DND-41 (cell line): ENCODE results near the gene ENKD1.

ENCODE experiments used
- ATAC-seq: fragments of 200-7000 bp; cut with Tn5 transposase; 3 replicates; pipeline ENCODE4 v1.9.1; 2021; ENCODE audit warnings: low read depth; ENCODE audit not compliant: insufficient read depth
- DNase-seq: peaks from one replicate; pipeline ENCODE4 v3.0.0-alpha.2; 2020
- H2AFZ ChIP-seq: 2 replicates; pipeline ENCODE4 v1.6.0; 2012; ENCODE audit warnings: low read depth, low read length
- H3K27ac ChIP-seq: 2 replicates; pipeline ENCODE4 v1.5.1; 2012; ENCODE audit warnings: low read length, inconsistent platforms
- H3K27me3 ChIP-seq: fragments of 200-600 bp; sonication (generic); 2 replicates; pipeline ENCODE4 v1.6.0; 2012; ENCODE audit warnings: low read length, mild to moderate bottlenecking, inconsistent platforms; ENCODE audit not compliant: insufficient read depth, poor library complexity
- H3K36me3 ChIP-seq: 2 replicates; pipeline ENCODE4 v1.5.1; 2012; ENCODE audit warnings: low read length, inconsistent platforms; ENCODE audit not compliant: insufficient read depth
- H3K4me1 ChIP-seq: 2 replicates; pipeline ENCODE4 v1.5.1; 2012; ENCODE audit warnings: mild to moderate bottlenecking, low read length; ENCODE audit not compliant: insufficient read depth
- H3K4me2 ChIP-seq: 2 replicates; pipeline ENCODE4 v1.6.0; 2012; ENCODE audit warnings: mild to moderate bottlenecking, moderate library complexity, low read length, inconsistent platforms; ENCODE audit not compliant: insufficient read depth
- H3K4me3 ChIP-seq, 2 experiments: fragments of 200-600 bp in 1 of 2; shearing (Covaris generic) in 1 of 2; 2 replicates each; pipeline ENCODE4 v1.5.1; 2012 to 2016; ENCODE audit warnings: inconsistent platforms in 2 of 2, low read length in 2 of 2, mild to moderate bottlenecking in 2 of 2, low read depth in 1 of 2, moderate library complexity in 1 of 2
- H3K79me2 ChIP-seq: 2 replicates; pipeline ENCODE4 v1.6.0; 2012; ENCODE audit warnings: low read length, inconsistent platforms; ENCODE audit not compliant: insufficient read depth
- H3K9ac ChIP-seq: 2 replicates; pipeline ENCODE4 v1.6.0; 2012; ENCODE audit warnings: low read depth, mild to moderate bottlenecking, inconsistent platforms, low read length, moderate library complexity
- H3K9me3 ChIP-seq: 2 replicates; pipeline ENCODE4 v1.5.1; 2012; ENCODE audit warnings: low read length, moderate library complexity, mild to moderate bottlenecking, inconsistent platforms; ENCODE audit not compliant: insufficient read depth, severe bottlenecking
- H4K20me1 ChIP-seq: 2 replicates; pipeline ENCODE4 v1.6.0; 2012; ENCODE audit warnings: low read length; ENCODE audit not compliant: insufficient read depth
- CTCF ChIP-seq: IDR thresholded peaks from 2 replicates; pipeline ENCODE4 v1.5.1; 2012; ENCODE audit warnings: borderline replicate concordance, low read length, moderate library complexity, mild to moderate bottlenecking; ENCODE audit not compliant: poor library complexity, severe bottlenecking; ENCODE audit errors: extremely low read depth
- EZH2 ChIP-seq: IDR thresholded peaks from 3 replicates; pipeline ENCODE4 v1.6.1; 2012; ENCODE audit warnings: borderline replicate concordance, low read depth, mild to moderate bottlenecking, moderate library complexity, low read length, inconsistent platforms; ENCODE audit not compliant: severe bottlenecking

Gene ENKD1

GRCh38 chr16:67628216-67628615, 38.3 kb downstream of the ENKD1 start:
- H3K36me3 ChIP-seq = peaks cover 93% of the 10 kb centered on the region
- no peaks in the 10 kb centered on the region for H3K4me1 ChIP-seq
- TF ChIP-seq EZH2 (no peak), CTCF (no peak)
- no peaks in the 10 kb centered on the region for H3K27me3 ChIP-seq
- H3K27ac ChIP-seq = no peak overlapping the region
- no peak overlapping the region for H3K9ac ChIP-seq
- no peak for DNase-seq
- H3K4me3 ChIP-seq = no peak overlapping the region
- no peak for ATAC-seq
- no peak overlapping the region for H3K4me2 ChIP-seq
- H4K20me1 ChIP-seq = peaks cover 19% of the 10 kb centered on the region; the same call in 1 of the 2 replicates
- peaks cover 60% of the 10 kb centered on the region for H3K79me2 ChIP-seq
- H3K9me3 ChIP-seq = no peaks in the 10 kb centered on the region
- H2AFZ ChIP-seq = no peak overlapping the region

GRCh38 chr16:67613808-67614207, 52.7 kb downstream of the ENKD1 start:
- Histone ChIP-seq H3K27me3 (no peaks in the 10 kb centered on the region), H3K9me3 (no peaks in the 10 kb centered on the region), H3K9ac (no peak overlapping the region), H3K36me3 (peaks cover 96% of the 10 kb centered on the region), H3K79me2 (peaks cover 66% of the 10 kb centered on the region), H3K27ac (no peak overlapping the region), H3K4me3 (no peak overlapping the region), H2AFZ (no peak overlapping the region), H3K4me1 (no peaks in the 10 kb centered on the region), H3K4me2 (no peak overlapping the region), H4K20me1 (peaks cover 53% of the 10 kb centered on the region)
- ATAC-seq = peak; percentile 52; the same call in 1 of the 3 replicates
- DNase-seq = peak; percentile 29
- TF ChIP-seq CTCF (peak; percentile 49), EZH2 (no peak)
